Ovary (tissue), 3 donors: ENCODE measurements around the gene IL1RAPL1.

Experiments used
- CTCF ChIP-seq, 3 donors: fragments of 450-650 bp in 2 of 3; fragments of 200-600 bp in 1 of 3; IDR thresholded peaks; one replicate each; pipeline versions ENCODE4 v1.5.1 to v1.8.0; 2016 to 2022; ENCODE audit warnings: antibody characterized with exemption in 3 of 3, mild to moderate bottlenecking in 1 of 3
- EP300 ChIP-seq: sonication (generic); formaldehyde crosslinking; IDR thresholded peaks from one replicate; pipeline ENCODE4 v1.6.1; 2017; ENCODE audit warnings: antibody characterized with exemption
- POLR2A ChIP-seq: fragments of 450-650 bp; IDR thresholded peaks from one replicate; pipeline ENCODE4 v1.6.1; 2017; ENCODE audit warnings: antibody characterized with exemption, mild to moderate bottlenecking, moderate library complexity
- donor health status: DM: no; HTN: no; CAD: no.

GRCh38 chrX:29407357-29407756 lies 820.1 kb downstream of the IL1RAPL1 start:
- no peak for TF ChIP-seq POLR2A
- TF ChIP-seq EP300, result no peak
- no peak for TF ChIP-seq CTCF (IDR thresholded peaks at IDR 0.05)
